HUES48 (cell line): ENCODE measurements around the gene CHST10.
"Not testable (repeated sequence)": the region's sequence is repeated elsewhere in the genome, so short reads cannot be mapped to it uniquely, and the experiment has no call there.

Source experiments
- H3K27ac ChIP-seq: one replicate; pipeline ENCODE4 v1.7.0; 2013; ENCODE audit warnings: low read depth, low read length, inconsistent platforms
- H3K27me3 ChIP-seq: 2 replicates; pipeline ENCODE4 v1.6.1; 2013; ENCODE audit warnings: mild to moderate bottlenecking, low read length; ENCODE audit not compliant: control insufficient read depth, insufficient read depth
- H3K36me3 ChIP-seq: 2 replicates; pipeline ENCODE4 v1.6.1; 2013; ENCODE audit warnings: low read length; ENCODE audit not compliant: control insufficient read depth, insufficient read depth
- H3K4me1 ChIP-seq: 2 replicates; pipeline ENCODE4 v1.6.1; 2013; ENCODE audit warnings: mild to moderate bottlenecking, low read length; ENCODE audit not compliant: control insufficient read depth, insufficient read depth
- H3K4me3 ChIP-seq: 2 replicates; pipeline ENCODE4 v1.5.1; 2013; ENCODE audit warnings: mild to moderate bottlenecking, low read depth, low read length
- H3K9ac ChIP-seq: 2 replicates; pipeline ENCODE4 v1.6.1; 2013; ENCODE audit warnings: mild to moderate bottlenecking, low read depth, low read length, moderate library complexity
- H3K9me3 ChIP-seq: 2 replicates; pipeline ENCODE4 v1.6.1; 2013; ENCODE audit warnings: low read length; ENCODE audit not compliant: control insufficient read depth, insufficient read depth

Gene CHST10

DNA sequence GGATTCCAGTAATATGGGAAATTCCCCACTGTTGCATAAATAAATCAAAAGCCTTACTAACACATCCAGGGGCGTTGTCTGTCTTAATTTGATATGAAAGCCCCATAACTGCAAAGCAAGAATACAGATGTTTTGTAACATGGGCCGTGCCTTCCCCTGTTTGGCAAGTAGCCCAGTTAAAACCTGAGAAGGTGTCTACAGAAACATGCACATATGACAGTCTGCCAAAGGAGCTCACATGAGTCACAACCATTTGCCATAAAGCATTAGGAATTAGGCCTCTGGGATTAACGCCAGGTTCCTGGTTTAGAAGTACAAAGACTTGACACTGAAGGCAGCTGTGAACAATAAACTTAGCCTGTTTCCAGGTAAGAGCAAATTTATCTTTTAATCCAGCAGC is 52.0 kb downstream of the CHST10 start:
- Histone ChIP-seq H3K36me3 (no peaks in the 10 kb centered on the region), H3K9ac (no peak overlapping the region), H3K9me3 (peaks cover 11% of the 10 kb centered on the region; the same call in 1 of the 2 replicates), H3K27ac (no peak overlapping the region), H3K4me3 (no peak overlapping the region), H3K4me1 (peaks cover 29% of the 10 kb centered on the region), H3K27me3 (no peaks in the 10 kb centered on the region)

DNA sequence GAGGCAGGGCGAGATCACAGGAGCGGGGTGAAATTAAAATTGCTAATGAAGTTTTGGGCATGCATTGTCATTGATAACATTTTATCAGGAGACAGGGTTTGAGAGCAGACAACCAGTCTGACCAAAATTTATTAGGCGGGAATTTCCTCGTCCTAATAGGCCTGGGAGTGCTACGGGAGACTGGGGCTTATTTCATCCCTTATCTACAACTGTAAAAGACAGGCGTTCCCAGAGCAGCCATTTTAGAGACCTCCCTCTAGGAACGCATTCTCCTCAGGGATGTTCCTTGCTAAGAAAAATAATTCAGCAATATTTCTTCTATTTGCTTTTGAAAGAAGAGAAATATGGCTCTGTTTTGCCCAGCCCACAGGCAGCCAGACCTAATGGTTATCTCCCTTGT is 55.2 kb downstream of the CHST10 start:
- H3K4me1 ChIP-seq, H3K4me3 ChIP-seq, H3K36me3 ChIP-seq, H3K27ac ChIP-seq, H3K9ac ChIP-seq, H3K27me3 ChIP-seq: not testable (repeated sequence)
- peaks cover 11% of the 10 kb centered on the region; the same call in 1 of the 2 replicates for H3K9me3 ChIP-seq

DNA sequence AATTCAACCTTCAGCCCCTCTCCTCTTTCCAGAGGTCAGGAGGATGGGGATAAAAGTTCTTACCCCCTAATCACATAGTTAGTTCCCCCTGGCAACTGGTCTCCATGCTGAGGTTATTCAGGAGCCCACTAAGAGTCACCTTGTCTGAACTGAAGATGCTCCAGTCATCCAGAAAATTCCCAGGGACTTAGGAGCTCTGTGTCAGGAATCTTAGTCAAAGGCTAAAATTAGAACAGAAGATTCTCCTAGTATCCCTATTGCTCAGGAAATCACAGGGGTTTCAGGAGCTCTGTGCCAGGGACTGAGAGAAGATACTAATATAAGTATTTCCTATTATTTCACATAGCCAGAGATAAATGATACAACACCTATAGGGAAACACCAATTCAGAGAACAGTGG is 57.9 kb downstream of the CHST10 start:
- no peaks in the 10 kb centered on the region for H3K4me1 ChIP-seq
- H3K9me3 ChIP-seq: peaks cover 14% of the 10 kb centered on the region
- H3K4me3 ChIP-seq: no peak overlapping the region
- no peaks in the 10 kb centered on the region for H3K36me3 ChIP-seq
- H3K27me3 ChIP-seq: no peaks in the 10 kb centered on the region
- no peak overlapping the region for H3K27ac ChIP-seq
- H3K9ac ChIP-seq: no peak overlapping the region

DNA sequence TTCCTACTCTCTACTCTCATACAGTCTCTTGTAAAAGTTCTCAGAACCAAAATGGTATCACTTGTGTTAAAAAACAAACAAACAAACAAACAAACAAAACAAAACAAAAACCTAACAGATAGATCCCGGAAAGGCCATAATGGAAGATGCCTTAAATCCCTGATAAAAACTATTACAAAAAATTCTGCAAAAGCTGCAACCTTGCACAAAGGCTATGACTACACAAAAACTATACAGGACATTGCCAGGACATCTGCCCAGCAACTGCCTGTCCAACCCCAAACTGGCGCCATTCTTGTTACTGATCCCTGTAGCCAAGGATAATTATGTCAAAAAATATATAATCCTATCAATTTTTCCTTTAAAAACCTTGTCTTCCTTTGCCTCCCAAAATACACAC is 58.9 kb downstream of the CHST10 start:
- Histone ChIP-seq H3K4me1 (no peaks in the 10 kb centered on the region), H3K9ac (no peak overlapping the region), H3K27ac (no peak overlapping the region), H3K4me3 (no peak overlapping the region), H3K27me3 (no peaks in the 10 kb centered on the region), H3K36me3 (no peaks in the 10 kb centered on the region), H3K9me3 (peaks cover 14% of the 10 kb centered on the region)

DNA sequence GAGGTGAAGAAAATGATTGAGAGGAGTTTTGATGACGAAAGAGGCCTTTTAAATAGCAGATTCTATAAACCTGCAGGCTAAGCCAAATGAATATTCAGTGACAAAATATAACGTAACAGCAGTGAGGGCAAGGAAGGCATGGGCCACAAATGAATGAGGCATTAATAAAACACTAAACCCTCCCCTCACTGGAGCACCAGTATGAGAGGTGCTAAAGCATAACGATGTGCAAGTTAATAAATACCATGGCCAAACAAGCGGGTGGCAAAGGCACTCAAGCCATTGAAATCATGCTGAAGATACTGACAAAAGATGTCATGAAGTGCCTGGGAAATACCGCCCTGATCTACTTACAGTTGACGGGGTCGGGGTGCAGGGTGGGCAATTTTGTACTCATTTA is 64.9 kb downstream of the CHST10 start:
- no peak overlapping the region for H3K27ac ChIP-seq
- no peaks in the 10 kb centered on the region for H3K27me3 ChIP-seq
- H3K4me1 ChIP-seq: no peaks in the 10 kb centered on the region
- peaks cover 3% of the 10 kb centered on the region for H3K9me3 ChIP-seq
- H3K4me3 ChIP-seq: no peak overlapping the region
- H3K9ac ChIP-seq: no peak overlapping the region
- H3K36me3 ChIP-seq: no peaks in the 10 kb centered on the region

DNA sequence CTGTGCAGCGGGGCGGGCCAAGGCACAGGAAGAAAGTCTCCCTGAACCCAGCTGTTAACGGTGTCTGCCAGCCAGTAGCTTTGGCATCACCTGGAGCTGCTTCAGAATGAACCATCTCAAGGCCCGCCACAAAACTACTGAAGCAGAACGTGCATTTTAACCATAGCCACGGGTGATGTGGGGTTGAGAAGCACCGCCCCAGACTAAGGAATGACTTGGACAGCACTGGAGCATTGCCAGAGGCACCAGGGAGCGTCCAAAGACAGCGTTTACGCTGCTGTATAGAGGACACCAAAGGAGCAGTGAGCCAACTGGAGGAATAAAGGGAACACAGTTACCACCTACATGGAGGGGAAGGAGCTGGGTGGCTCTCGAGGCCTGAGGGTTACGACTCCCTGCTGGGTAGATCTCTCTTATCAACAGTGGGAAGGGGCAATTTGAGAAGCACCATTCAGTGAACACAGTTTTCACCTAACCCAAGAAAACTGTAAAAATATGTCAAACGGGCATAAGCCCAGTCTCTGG is 66.7 kb downstream of the CHST10 start:
- Histone ChIP-seq H3K27me3 (no peaks in the 10 kb centered on the region), H3K4me1 (no peaks in the 10 kb centered on the region), H3K36me3 (no peaks in the 10 kb centered on the region), H3K9ac (no peak overlapping the region), H3K9me3 (peaks cover under 1% of the 10 kb centered on the region; the same call in 1 of the 2 replicates), H3K4me3 (no peak overlapping the region), H3K27ac (no peak overlapping the region)

DNA sequence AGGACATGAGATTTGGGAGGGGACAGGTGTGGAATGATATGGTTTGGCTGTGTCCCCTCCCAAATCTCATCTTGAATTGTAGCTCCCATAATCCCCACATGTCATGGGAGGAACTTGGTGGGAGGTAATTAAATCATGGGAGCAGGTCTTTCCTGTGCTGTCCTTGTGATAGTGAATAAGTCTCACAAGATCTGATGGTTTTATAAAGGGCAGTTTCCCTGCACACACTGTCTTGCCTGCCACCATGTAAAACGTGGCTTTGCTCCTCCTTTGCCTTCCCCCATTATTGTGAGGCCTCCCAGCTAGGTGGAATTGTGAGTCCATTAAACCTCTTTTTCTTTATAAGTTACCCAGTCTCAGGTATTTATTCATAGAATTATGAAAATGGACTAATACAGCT is 72.3 kb downstream of the CHST10 start:
- not testable (repeated sequence) for H3K27me3 ChIP-seq, H3K4me3 ChIP-seq, H3K4me1 ChIP-seq, H3K9ac ChIP-seq, H3K36me3 ChIP-seq, H3K27ac ChIP-seq, H3K9me3 ChIP-seq

DNA sequence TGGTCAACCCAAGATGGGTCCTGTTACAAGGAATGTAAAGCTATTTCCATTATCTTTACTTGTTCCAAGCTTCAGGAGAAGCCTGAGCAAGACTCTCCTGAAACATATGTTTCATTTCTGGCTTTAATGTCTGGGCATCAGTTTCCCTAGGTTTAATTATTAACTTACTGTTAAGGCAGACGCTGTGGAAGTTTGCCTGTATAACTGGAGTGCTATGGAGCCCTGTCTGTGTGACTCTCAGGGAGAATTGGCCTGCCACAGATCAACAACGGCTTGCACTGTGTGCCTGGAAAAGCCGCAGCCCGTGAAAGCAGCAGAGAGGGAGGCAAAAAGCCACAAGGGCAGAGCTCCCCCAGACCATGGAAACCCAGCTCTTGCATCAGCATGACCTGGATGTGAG is 73.0 kb downstream of the CHST10 start:
- no peaks in the 10 kb centered on the region for H3K36me3 ChIP-seq
- H3K27me3 ChIP-seq: no peaks in the 10 kb centered on the region
- no peak overlapping the region for H3K27ac ChIP-seq
- no peak overlapping the region for H3K9ac ChIP-seq
- no peaks in the 10 kb centered on the region for H3K4me1 ChIP-seq
- no peaks in the 10 kb centered on the region for H3K9me3 ChIP-seq
- H3K4me3 ChIP-seq: no peak overlapping the region

DNA sequence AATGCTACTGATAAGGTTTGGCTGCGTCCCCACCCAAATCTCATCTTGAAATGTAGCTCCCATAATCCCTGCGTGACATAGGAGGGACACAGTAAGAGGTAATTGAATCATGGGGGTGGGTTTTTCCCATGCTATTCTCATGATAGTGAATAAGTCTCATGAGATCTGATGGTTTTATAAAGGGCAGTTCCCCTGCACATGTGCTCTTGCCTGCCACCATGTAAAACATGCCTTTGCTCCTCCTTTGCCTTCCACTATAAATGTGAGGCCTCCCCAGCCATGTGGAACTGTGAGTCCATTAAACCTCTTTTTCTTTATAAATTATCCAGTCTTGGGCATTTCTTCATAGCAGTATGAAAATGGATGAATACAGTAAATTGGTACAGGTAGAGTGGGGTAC is 75.0 kb downstream of the CHST10 start:
- not testable (repeated sequence) for H3K4me1 ChIP-seq, H3K9ac ChIP-seq, H3K9me3 ChIP-seq, H3K27ac ChIP-seq, H3K27me3 ChIP-seq, H3K4me3 ChIP-seq, H3K36me3 ChIP-seq
